Neural progenitor cell (in vitro differentiated cells): ENCODE results near the gene TEX51.

ENCODE experiments used
- EZH2 ChIP-seq: fragments of 200-600 bp; sonication (generic); IDR thresholded peaks from 2 replicates; pipeline ENCODE4 v1.6.1; 2017; ENCODE audit warnings: antibody characterized with exemption, mild to moderate bottlenecking, moderate library complexity
- EZH2phosphoT487 ChIP-seq: fragments of 200-600 bp; sonication (generic); IDR thresholded peaks from 2 replicates; pipeline ENCODE4 v1.6.1; 2017; ENCODE audit warnings: antibody characterized with exemption
- TF ChIP-seq, protein P1 (sequence below): fragments of 200-600 bp; sonication (generic); IDR thresholded peaks from 2 replicates; pipeline ENCODE4 v1.5.1; 2017; ENCODE audit warnings: antibody characterized with exemption, mild to moderate bottlenecking

DNA sequence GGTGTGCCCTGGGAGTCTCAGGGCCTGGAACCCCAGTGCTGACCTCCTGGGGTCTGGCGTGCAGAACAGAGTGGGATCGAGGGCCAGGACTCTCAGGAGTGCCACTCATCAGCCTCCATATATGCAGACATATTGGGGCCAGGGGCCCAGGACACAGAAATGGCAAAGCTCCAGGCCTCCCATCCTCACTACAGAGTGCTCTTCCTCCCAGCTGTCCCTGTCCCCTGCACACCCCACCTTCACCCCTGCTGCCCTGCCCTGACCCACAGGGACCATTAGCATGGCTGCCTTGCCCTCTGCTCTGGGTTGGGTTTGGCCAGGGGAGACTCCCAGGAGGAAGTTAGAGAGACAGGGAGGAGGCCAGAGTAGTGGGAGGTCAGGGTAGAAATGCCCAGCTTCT lies 2.8 kb downstream of the TEX51 start:
- TF ChIP-seq, protein P1, sequence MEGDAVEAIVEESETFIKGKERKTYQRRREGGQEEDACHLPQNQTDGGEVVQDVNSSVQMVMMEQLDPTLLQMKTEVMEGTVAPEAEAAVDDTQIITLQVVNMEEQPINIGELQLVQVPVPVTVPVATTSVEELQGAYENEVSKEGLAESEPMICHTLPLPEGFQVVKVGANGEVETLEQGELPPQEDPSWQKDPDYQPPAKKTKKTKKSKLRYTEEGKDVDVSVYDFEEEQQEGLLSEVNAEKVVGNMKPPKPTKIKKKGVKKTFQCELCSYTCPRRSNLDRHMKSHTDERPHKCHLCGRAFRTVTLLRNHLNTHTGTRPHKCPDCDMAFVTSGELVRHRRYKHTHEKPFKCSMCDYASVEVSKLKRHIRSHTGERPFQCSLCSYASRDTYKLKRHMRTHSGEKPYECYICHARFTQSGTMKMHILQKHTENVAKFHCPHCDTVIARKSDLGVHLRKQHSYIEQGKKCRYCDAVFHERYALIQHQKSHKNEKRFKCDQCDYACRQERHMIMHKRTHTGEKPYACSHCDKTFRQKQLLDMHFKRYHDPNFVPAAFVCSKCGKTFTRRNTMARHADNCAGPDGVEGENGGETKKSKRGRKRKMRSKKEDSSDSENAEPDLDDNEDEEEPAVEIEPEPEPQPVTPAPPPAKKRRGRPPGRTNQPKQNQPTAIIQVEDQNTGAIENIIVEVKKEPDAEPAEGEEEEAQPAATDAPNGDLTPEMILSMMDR, result no peak
- TF ChIP-seq EZH2phosphoT487, result no peak
- TF ChIP-seq EZH2, result no peak
